ENCODE measurements around the gene ADARB2. TPM values are rescaled to one million over a fixed set of nuclear protein-coding genes. Genes with fewer than 3 reads are reported as not detected.

The ADARB2 gene
- total RNA-seq, 4 donors from 2014 or later: 0.80 to 4.9 (median 2.3) TPM

DNA sequence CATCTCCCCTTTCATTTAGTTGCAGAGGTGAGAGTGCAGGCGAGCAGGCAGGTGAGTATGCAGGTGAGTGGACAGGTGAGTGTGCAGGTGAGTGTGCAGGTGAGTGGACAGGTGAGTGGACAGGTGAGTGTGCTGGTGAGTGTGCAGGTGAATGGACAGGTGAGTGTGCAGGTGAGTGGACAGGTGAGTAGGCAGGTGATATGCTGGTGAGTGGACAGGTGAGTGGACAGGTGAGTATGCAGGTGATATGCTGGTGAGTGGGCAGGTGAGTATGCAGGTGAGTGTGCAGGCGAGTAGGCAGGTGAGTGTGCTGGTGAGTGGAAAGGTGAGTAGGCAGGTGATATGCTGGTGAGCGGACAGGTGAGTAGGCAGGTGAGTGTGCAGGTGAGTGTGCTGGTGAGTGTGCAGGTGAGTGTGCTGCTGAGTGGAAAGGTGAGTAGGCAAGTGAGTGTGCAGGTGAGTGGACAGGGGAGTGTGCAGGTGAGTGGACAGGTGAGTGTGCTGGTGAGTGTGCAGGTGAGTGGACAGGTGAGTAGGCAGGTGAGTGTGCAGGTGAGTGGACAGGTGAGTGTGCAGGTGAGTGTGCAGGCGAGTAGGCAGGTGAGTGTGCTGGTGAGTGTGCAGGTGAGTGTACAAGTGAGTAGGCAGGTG lies 165.6 kb downstream of the ADARB2 start:
- Histone ChIP-seq H3K27ac (no peak overlapping the region), H3K36me3 (no peaks in the 10 kb centered on the region), H3K27me3 (no peaks in the 10 kb centered on the region), H3K9me3 (no peaks in the 10 kb centered on the region), H3K4me1 (no peaks in the 10 kb centered on the region), H3K4me3 (no peak overlapping the region)
- in situ Hi-C loops (cut with MboI; ENCODE audit: low pct_ligation_motif_present in 1 of 4, low pct_unique_long_range_greater_than_20kb in 1 of 4, low sequenced_read_pairs in 3 of 4) (no loop called here), intact Hi-C loops (cut with DNase I; ENCODE audit: low total_unique reads) (no loop called here)
- 57 to 82% methylated on average over 3 to 4 of the region's 4 CpGs for WGBS, 2 donors (ENCODE audit: low coverage in 1 of 2)
- TF ChIP-seq EP300 (IDR thresholded peaks at IDR 0.05; ENCODE audit: low read depth) (no peak), POLR2A (IDR thresholded peaks at IDR 0.05) (no peak), POLR2AphosphoS5 (IDR thresholded peaks at IDR 0.05) (no peak)
- TF ChIP-seq, protein P1, sequence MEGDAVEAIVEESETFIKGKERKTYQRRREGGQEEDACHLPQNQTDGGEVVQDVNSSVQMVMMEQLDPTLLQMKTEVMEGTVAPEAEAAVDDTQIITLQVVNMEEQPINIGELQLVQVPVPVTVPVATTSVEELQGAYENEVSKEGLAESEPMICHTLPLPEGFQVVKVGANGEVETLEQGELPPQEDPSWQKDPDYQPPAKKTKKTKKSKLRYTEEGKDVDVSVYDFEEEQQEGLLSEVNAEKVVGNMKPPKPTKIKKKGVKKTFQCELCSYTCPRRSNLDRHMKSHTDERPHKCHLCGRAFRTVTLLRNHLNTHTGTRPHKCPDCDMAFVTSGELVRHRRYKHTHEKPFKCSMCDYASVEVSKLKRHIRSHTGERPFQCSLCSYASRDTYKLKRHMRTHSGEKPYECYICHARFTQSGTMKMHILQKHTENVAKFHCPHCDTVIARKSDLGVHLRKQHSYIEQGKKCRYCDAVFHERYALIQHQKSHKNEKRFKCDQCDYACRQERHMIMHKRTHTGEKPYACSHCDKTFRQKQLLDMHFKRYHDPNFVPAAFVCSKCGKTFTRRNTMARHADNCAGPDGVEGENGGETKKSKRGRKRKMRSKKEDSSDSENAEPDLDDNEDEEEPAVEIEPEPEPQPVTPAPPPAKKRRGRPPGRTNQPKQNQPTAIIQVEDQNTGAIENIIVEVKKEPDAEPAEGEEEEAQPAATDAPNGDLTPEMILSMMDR (IDR thresholded peaks at IDR 0.05): no peak
- DNase-seq: no peak

GRCh38 chr10:1570416-1571051 lies 166.8 kb downstream of the ADARB2 start:
- intact Hi-C loops (cut with DNase I; ENCODE audit: low total_unique reads): no loop called here
- TF ChIP-seq, protein P1 (IDR thresholded peaks at IDR 0.05): no peak
- TF ChIP-seq EP300 (IDR thresholded peaks at IDR 0.05; ENCODE audit: low read depth): no peak
- TF ChIP-seq POLR2AphosphoS5 (IDR thresholded peaks at IDR 0.05): no peak
- no peak for TF ChIP-seq POLR2A (IDR thresholded peaks at IDR 0.05)
- Histone ChIP-seq H3K9me3 (no peaks in the 10 kb centered on the region), H3K27ac (no peak overlapping the region), H3K27me3 (no peaks in the 10 kb centered on the region), H3K4me1 (no peaks in the 10 kb centered on the region), H3K4me3 (no peak overlapping the region), H3K36me3 (no peaks in the 10 kb centered on the region)
- in situ Hi-C loops (cut with MboI; ENCODE audit: low pct_ligation_motif_present in 1 of 4, low pct_unique_long_range_greater_than_20kb in 1 of 4, low sequenced_read_pairs in 3 of 4): no loop called here
- WGBS, 2 donors (ENCODE audit: low coverage in 1 of 2): 68% methylated on average over 10 of the region's 10 CpGs; no CpG with 5 or more reads in 1 of the 2 donors
- no peak for DNase-seq

GRCh38 chr10:1569208-1569607 lies 168.1 kb downstream of the ADARB2 start:
- in situ Hi-C loops (cut with MboI; ENCODE audit: low pct_ligation_motif_present in 1 of 4, low pct_unique_long_range_greater_than_20kb in 1 of 4, low sequenced_read_pairs in 3 of 4) (no loop called here), intact Hi-C loops (cut with DNase I; ENCODE audit: low total_unique reads) (no loop called here)
- no peak for TF ChIP-seq POLR2AphosphoS5 (IDR thresholded peaks at IDR 0.05)
- TF ChIP-seq EP300 (IDR thresholded peaks at IDR 0.05; ENCODE audit: low read depth): no peak
- TF ChIP-seq, protein P1 (IDR thresholded peaks at IDR 0.05): no peak
- TF ChIP-seq POLR2A (IDR thresholded peaks at IDR 0.05): no peak
- no peaks in the 10 kb centered on the region for H3K27me3 ChIP-seq
- no peak overlapping the region for H3K4me3 ChIP-seq
- WGBS, 2 donors (ENCODE audit: low coverage in 1 of 2): 76 to 90% methylated on average over 5 to 8 of the region's 8 CpGs
- no peaks in the 10 kb centered on the region for H3K4me1 ChIP-seq
- DNase-seq: no peak
- no peaks in the 10 kb centered on the region for H3K36me3 ChIP-seq
- no peaks in the 10 kb centered on the region for H3K9me3 ChIP-seq
- H3K27ac ChIP-seq: no peak overlapping the region

DNA sequence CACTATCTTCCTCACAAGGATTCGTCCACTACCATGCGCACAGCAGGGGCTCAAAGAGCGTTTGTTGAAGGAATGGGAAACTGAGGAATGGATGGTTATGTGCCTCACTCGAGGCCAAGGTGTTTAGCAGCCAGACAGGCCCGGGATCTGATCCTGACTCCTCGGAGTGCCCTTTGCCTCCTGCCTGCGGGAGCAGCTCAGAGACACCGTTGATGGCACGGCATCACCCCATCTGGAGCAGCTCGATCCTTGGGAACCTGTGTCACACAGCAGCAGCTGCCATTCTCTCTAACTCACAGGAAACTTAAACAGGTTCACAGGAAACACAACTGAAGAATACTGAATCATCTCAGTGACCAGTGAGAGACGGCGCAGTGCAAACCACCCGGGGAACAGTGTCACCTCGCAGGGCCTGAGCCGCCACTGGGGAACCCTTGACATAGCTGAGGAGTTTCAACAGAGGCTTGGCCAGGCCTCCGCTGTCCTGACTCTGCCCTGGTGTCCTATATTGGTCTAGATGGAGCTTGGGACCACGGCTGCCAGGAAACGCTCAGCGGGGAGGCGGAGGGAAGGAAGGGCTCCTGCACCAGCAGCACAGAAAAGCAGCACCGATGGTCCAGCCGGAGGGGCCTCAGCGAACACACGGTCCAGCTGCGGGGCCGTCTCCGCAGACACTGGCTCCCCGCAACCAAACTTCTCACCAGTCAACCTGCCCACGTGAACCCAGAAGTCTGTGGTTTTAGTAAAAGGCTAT lies 169.4 kb downstream of the ADARB2 start:
- H3K4me3 ChIP-seq: no peak overlapping the region
- no peaks in the 10 kb centered on the region for H3K9me3 ChIP-seq
- no peak for DNase-seq
- intact Hi-C loops (cut with DNase I; ENCODE audit: low total_unique reads): no loop called here
- in situ Hi-C loops (cut with MboI; ENCODE audit: low pct_ligation_motif_present in 1 of 4, low pct_unique_long_range_greater_than_20kb in 1 of 4, low sequenced_read_pairs in 3 of 4): no loop called here
- TF ChIP-seq EP300 (IDR thresholded peaks at IDR 0.05; ENCODE audit: low read depth) (no peak), POLR2AphosphoS5 (IDR thresholded peaks at IDR 0.05) (no peak), POLR2A (IDR thresholded peaks at IDR 0.05) (no peak)
- TF ChIP-seq, protein P1 (IDR thresholded peaks at IDR 0.05): no peak
- WGBS, 2 donors (ENCODE audit: low coverage in 1 of 2): 71 to 83% methylated on average over 4 to 29 of the region's 29 CpGs
- H3K36me3 ChIP-seq: no peaks in the 10 kb centered on the region
- H3K4me1 ChIP-seq: no peaks in the 10 kb centered on the region
- H3K27me3 ChIP-seq: no peaks in the 10 kb centered on the region
- H3K27ac ChIP-seq: no peak overlapping the region
